Measurements from ENCODE around the gene NCR1.

DNA sequence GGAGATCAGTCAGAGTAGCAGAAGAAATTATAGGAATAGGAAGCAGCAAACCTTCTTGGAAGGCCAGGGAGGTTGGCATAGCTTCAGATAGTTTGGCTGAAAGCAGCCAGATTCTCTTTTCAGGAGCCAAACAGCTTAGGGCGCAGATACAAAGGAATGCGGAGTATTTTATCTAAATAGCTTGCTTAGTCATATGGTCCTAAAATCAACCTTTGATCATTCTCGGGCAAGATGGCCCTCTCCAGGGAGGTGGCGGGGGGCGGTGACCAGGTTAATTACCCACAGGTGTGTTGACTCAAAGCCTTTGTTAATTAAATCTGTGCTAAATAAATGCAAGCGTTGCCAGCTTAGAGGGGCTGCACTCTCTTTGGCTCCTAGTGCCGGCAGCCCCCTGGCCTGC lies 12.5 kb upstream of the NCR1 start:
- TF ChIP-seq, protein P1, sequence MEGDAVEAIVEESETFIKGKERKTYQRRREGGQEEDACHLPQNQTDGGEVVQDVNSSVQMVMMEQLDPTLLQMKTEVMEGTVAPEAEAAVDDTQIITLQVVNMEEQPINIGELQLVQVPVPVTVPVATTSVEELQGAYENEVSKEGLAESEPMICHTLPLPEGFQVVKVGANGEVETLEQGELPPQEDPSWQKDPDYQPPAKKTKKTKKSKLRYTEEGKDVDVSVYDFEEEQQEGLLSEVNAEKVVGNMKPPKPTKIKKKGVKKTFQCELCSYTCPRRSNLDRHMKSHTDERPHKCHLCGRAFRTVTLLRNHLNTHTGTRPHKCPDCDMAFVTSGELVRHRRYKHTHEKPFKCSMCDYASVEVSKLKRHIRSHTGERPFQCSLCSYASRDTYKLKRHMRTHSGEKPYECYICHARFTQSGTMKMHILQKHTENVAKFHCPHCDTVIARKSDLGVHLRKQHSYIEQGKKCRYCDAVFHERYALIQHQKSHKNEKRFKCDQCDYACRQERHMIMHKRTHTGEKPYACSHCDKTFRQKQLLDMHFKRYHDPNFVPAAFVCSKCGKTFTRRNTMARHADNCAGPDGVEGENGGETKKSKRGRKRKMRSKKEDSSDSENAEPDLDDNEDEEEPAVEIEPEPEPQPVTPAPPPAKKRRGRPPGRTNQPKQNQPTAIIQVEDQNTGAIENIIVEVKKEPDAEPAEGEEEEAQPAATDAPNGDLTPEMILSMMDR (IDR thresholded peaks at IDR 0.05): no peak
- TF ChIP-seq EZH2 (IDR thresholded peaks at IDR 0.05; ENCODE audit: borderline replicate concordance, insufficient read depth, low read depth, low read length, poor library complexity, severe bottlenecking): no peak

Data from B cell (primary cell).